ENCODE data around the gene DCHS1.

DNA sequence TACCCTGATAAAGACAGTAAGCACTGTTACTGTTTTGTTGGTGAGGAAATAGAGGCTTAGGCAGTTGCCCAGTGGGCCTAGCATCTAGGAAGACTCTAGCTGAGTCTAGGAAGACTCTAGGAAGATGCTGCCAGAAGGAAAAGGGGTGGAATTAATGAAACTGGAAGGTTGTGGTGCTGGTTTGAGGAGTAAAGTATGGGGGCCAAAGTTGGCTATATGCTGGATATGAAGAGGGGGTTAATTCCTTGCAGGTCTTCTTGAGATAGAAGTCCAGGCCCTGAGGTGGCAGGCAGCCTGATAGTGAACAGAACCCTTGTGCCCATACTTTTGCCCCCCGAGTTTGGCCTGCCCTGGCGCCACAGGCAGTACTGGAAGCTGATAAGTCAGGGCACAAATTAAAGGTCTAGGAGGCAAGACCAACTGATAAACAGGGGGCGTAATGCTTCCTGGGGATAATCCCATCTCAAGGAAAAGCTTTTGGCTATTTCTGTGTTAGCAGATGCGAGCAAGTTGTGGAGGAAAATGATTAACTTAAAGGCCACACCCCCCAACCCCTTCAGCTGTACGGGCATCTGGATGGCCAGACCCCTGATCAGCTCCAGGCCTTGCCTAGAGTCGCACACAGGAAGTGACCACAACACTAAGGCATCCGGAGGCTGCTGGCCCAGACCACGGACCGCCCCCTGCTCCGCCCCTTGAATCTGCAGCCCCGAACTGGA is 49.0 kb downstream of the DCHS1 start:
- TF ChIP-seq EP300 (IDR thresholded peaks at IDR 0.05) = peak in 1 of 2 donors; percentile 99
- peak; percentile 64 to 93 for TF ChIP-seq POLR2A (IDR thresholded peaks at IDR 0.05)

Measured in tibial nerve (tissue), 3 donors.